Natural killer cell (primary cell): Measurements from ENCODE around the gene SIGLEC7. TPM values are rescaled to one million over a fixed set of nuclear protein-coding genes. Genes with fewer than 3 reads are reported as not detected.

Experiments
- ATAC-seq, 3 donors: fragments of 150-1000 bp in 2 of 3; fragments of 200-7000 bp in 1 of 3; cut with Tn5 transposase; 1 replicate in 1 of 3; 2 replicates in 2 of 3; pipeline ENCODE4 v1.10.0; 2021; ENCODE audit warnings: mild to moderate bottlenecking in 2 of 3, moderate library complexity in 2 of 3
- DNase-seq, 2 donors: peaks; one replicate each; pipeline versions ENCODE4 v3.0.0 to v3.0.0-alpha.2; 2013 to 2021; ENCODE audit warnings: mixed read lengths in 1 of 2
- H3K27ac ChIP-seq: one replicate; pipeline ENCODE4 v1.5.1; 2013; ENCODE audit warnings: mild to moderate bottlenecking, low read length
- H3K27me3 ChIP-seq: one replicate; pipeline ENCODE4 v1.6.1; 2013; ENCODE audit warnings: low read length; ENCODE audit not compliant: control insufficient read depth, insufficient read depth
- H3K36me3 ChIP-seq: one replicate; pipeline ENCODE4 v1.6.1; 2013; ENCODE audit warnings: low read length; ENCODE audit not compliant: control insufficient read depth, insufficient read depth
- H3K4me1 ChIP-seq: one replicate; pipeline ENCODE4 v1.6.1; 2013; ENCODE audit warnings: low read length; ENCODE audit not compliant: control insufficient read depth, insufficient read depth
- H3K4me3 ChIP-seq: one replicate; pipeline ENCODE4 v1.5.1; 2013; ENCODE audit warnings: low read length
- H3K9me3 ChIP-seq: one replicate; pipeline ENCODE4 v1.6.1; 2013; ENCODE audit warnings: low read length; ENCODE audit not compliant: control insufficient read depth, insufficient read depth
- H3K27ac Mint-ChIP-seq, 2 donors: one replicate each; pipeline ENCODE4 v1.8.0; 2022; ENCODE audit warnings: mild to moderate bottlenecking in 2 of 2, mixed read lengths in 2 of 2, moderate library complexity in 1 of 2
- H3K27me3 Mint-ChIP-seq, 2 donors: one replicate each; pipeline ENCODE4 v1.8.0; 2022; ENCODE audit warnings: low read depth in 2 of 2, mixed read lengths in 2 of 2
- H3K36me3 Mint-ChIP-seq: one replicate; pipeline ENCODE4 v1.8.0; 2022; ENCODE audit warnings: mixed read lengths
- H3K4me1 Mint-ChIP-seq, 2 donors: one replicate each; pipeline ENCODE4 v1.8.0; 2022; ENCODE audit warnings: mixed read lengths in 2 of 2
- H3K4me3 Mint-ChIP-seq: one replicate; pipeline ENCODE4 v1.8.0; 2022; ENCODE audit warnings: mild to moderate bottlenecking, moderate library complexity, mixed read lengths
- H3K9me3 Mint-ChIP-seq, 2 donors: one replicate each; pipeline ENCODE4 v1.8.0; 2022; ENCODE audit warnings: mixed read lengths in 2 of 2
- CTCF ChIP-seq: fragments of 200-600 bp; IDR thresholded peaks from one replicate; pipeline ENCODE4 v1.8.0; 2022; ENCODE audit warnings: antibody characterized with exemption
- WGBS: methylation state at CpG from one replicate; pipeline ENCODE4 v1.1.7; 2013; ENCODE audit warnings: missing lambda C conversion rate; ENCODE audit not compliant: insufficient coverage; 5-methylcytosine and 5-hydroxymethylcytosine counted together
- intact Hi-C: fragments of 100-400 bp; cut with micrococcal nuclease; formaldehyde crosslinking; loops from one replicate; pipeline ENCODE4 v1.14.2; 2022
- total RNA-seq, 4 donors: library from RNA; stranded (reverse); fragments of 120-200 nt in 1 of 4; gene quantifications; one replicate each; pipeline versions ENCODE4 v1.2.3 to v1.2.4, GENCODE V29; 2013 to 2022

SIGLEC7 gene
- total RNA-seq, 3 donors from 2014 or later (not counting 1 experiment from before 2014, with no cell fraction given), result 48.6 to 56.0 (median 49.5) TPM

DNA sequence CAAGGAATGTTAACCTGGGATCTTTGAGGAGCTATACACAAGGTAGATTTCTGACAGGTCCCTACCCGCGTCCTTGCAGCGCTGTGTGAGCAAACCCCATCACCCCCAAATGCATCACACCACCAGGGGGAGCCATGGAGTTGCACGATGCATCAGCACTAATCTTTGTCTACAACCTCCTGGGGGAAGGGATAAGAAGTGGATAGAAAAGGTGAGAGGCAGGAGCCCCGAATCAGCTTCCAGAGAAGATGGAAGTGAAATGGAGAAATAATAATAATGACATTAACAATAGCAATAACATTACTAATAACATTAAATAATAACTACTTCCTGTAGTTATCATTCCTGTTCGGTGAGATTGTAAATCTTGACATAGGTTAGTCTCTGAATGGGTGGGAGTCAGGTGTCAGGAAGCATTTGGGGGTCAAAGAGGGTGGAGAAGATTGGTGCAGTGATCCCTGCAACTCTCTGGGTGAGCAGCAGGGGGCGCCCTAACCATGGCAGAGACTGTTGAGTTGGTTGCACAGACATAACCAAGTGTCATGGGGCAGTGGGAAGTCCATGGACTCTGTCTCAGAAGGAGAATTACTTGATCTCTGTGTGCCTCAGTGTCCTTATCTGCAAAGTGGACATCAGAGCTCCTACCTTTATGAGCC lies 16.5 kb downstream of the SIGLEC7 start:
- H3K9me3 Mint-ChIP-seq, result no peaks in the 10 kb centered on the region

GRCh38 chr19:51159656-51160055 lies 17.6 kb downstream of the SIGLEC7 start:
- Histone ChIP-seq H3K36me3 (peaks cover 14% of the 10 kb centered on the region), H3K27me3 (no peaks in the 10 kb centered on the region), H3K4me3 (no peak overlapping the region), H3K9me3 (no peaks in the 10 kb centered on the region), H3K27ac (no peak overlapping the region), H3K4me1 (peaks cover 10% of the 10 kb centered on the region)
- 89% methylated on average over 3 of the region's 4 CpGs for WGBS
- TF ChIP-seq CTCF, result no peak
- DNase-seq (no peak), ATAC-seq (no peak)
- no peaks in the 10 kb centered on the region for H3K9me3 Mint-ChIP-seq
- H3K4me1 Mint-ChIP-seq, result peaks cover 45 to 57% of the 10 kb centered on the region in 2 donors
- H3K36me3 Mint-ChIP-seq, result no peaks in the 10 kb centered on the region
- intact Hi-C loops, result no loop called here
- no peak overlapping the region for H3K4me3 Mint-ChIP-seq
- H3K27ac Mint-ChIP-seq, result no peak overlapping the region
- H3K27me3 Mint-ChIP-seq, result no peaks in the 10 kb centered on the region

More for the DNA sequence above, 16.5 kb downstream of the SIGLEC7 start:
- Histone ChIP-seq H3K9me3 (no peaks in the 10 kb centered on the region), H3K27me3 (no peaks in the 10 kb centered on the region), H3K27ac (no peak overlapping the region), H3K36me3 (peaks cover 25% of the 10 kb centered on the region), H3K4me3 (no peak overlapping the region), H3K4me1 (peaks cover 10% of the 10 kb centered on the region)
- TF ChIP-seq CTCF, result peak; percentile 99
- H3K4me3 Mint-ChIP-seq, result peak overlapping the region; percentile 43
- 24% methylated on average over 5 of the region's 7 CpGs for WGBS
- DNase-seq (peak; percentile 78 to 83), ATAC-seq (peak; percentile 87 to 91 (median 87))
- peak overlapping the region; percentile 47 to 48 for H3K27ac Mint-ChIP-seq
- H3K27me3 Mint-ChIP-seq, result no peaks in the 10 kb centered on the region
- intact Hi-C loops, result loop anchor here (1.0 kb wide), 2 partner anchors 11 to 101 kb away; no protein-coding TSS in a partner anchor
- no peaks in the 10 kb centered on the region for H3K36me3 Mint-ChIP-seq
- peaks cover 39 to 50% of the 10 kb centered on the region in 2 donors for H3K4me1 Mint-ChIP-seq

DNA sequence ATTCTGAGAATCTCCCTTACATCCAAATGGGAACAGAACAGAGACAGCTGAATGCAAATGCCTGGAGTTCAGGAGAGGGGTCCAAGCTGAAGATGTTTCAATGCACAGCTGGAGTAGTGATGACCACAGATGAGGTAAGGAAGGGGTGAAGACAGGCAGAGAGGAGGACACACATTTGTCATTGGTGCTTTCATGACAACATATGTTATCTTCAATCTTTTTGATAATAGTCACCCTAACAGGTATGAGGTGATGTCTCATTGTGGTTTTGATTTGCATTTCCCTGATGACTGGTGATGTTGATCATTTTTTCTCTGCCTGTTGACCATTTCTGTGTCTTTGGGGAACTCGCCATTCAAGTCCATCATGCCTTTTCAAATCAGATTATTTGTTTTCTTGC lies 19.2 kb downstream of the SIGLEC7 start:
- intact Hi-C loops, result no loop called here
- no peak for TF ChIP-seq CTCF
- no peaks in the 10 kb centered on the region for H3K27me3 Mint-ChIP-seq
- Histone ChIP-seq H3K36me3 (peaks cover 6% of the 10 kb centered on the region), H3K9me3 (no peaks in the 10 kb centered on the region), H3K27ac (no peak overlapping the region), H3K4me3 (no peak overlapping the region), H3K4me1 (peaks cover 14% of the 10 kb centered on the region), H3K27me3 (no peaks in the 10 kb centered on the region)
- no peak for DNase-seq
- H3K4me3 Mint-ChIP-seq, result no peak overlapping the region
- no peaks in the 10 kb centered on the region for H3K9me3 Mint-ChIP-seq
- WGBS, result 88% methylated on average over 1 of the region's 1 CpG
- H3K4me1 Mint-ChIP-seq, result peaks cover 53 to 55% of the 10 kb centered on the region in 2 donors
- peak overlapping the region in 1 of 2 donors; percentile 18 for H3K27ac Mint-ChIP-seq
- no peaks in the 10 kb centered on the region for H3K36me3 Mint-ChIP-seq
- no peak for ATAC-seq
